Glutamatergic neuron (in vitro differentiated cells): Measurements from ENCODE around the gene DNMT3B. TPM values are rescaled to one million over a fixed set of nuclear protein-coding genes. Genes with fewer than 3 reads are reported as not detected.

Source experiments
- DNase-seq: peaks from one replicate; pipeline ENCODE4 v3.0.0; 2022
- H3K27ac Mint-ChIP-seq: one replicate; pipeline ENCODE4 v1.8.0; 2020; ENCODE audit warnings: mild to moderate bottlenecking, mixed read lengths, inconsistent platforms; ENCODE audit not compliant: unreplicated experiment
- H3K27me3 Mint-ChIP-seq: one replicate; pipeline ENCODE4 v1.8.0; 2020; ENCODE audit warnings: mild to moderate bottlenecking, moderate library complexity, mixed read lengths, inconsistent platforms; ENCODE audit not compliant: unreplicated experiment
- H3K36me3 Mint-ChIP-seq: one replicate; pipeline ENCODE4 v1.8.0; 2020; ENCODE audit warnings: mild to moderate bottlenecking, mixed read lengths, inconsistent platforms; ENCODE audit not compliant: unreplicated experiment
- H3K4me1 Mint-ChIP-seq: one replicate; pipeline ENCODE4 v1.8.0; 2020; ENCODE audit warnings: mild to moderate bottlenecking, low read depth, mixed read lengths, inconsistent platforms; ENCODE audit not compliant: unreplicated experiment
- H3K4me3 Mint-ChIP-seq: one replicate; pipeline ENCODE4 v1.8.0; 2020; ENCODE audit warnings: mild to moderate bottlenecking, mixed read lengths, inconsistent platforms; ENCODE audit not compliant: unreplicated experiment
- H3K9me3 Mint-ChIP-seq: one replicate; pipeline ENCODE4 v1.8.0; 2020; ENCODE audit warnings: mild to moderate bottlenecking, moderate library complexity, mixed read lengths, inconsistent platforms; ENCODE audit not compliant: unreplicated experiment
- CTCF ChIP-seq: fragments of 200-600 bp; sonication (generic); IDR thresholded peaks from one replicate; pipeline ENCODE4 v1.5.0; 2021; ENCODE audit not compliant: partially characterized antibody, unreplicated experiment
- total RNA-seq: library from RNA; stranded (reverse); fragmentation: NEBNext Ultra II Directional; extraction: Animal tissue kit (Norgen Biotek cat#: 25700); gene quantifications from one replicate; pipeline ENCODE4 v1.2.1, GENCODE V29; 2021; ENCODE audit not compliant: unreplicated experiment

DNMT3B gene
- total RNA-seq, 1 donor from 2014 or later = 29.0 TPM

DNA sequence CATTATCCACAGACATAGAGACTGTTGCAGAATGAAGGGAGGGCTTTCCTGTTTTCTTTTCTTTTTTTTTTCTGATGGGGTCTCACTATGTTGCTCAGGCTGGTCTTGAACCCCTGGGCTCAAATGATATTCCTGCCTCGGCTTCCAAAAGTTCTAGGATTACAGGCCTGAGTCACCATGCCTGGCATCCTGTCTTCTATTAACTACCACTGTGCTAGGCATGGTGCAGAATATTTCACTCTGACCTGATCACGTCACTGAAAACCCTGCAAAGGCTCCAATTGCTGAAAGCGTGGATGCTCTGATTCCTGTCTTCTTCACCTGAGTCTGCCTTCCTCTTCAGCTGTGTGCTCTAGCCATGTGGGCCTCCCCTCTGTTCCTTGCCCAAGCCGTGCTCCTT, 8.5 kb upstream of the DNMT3B start:
- Mint-ChIP-seq H3K27ac (no peak overlapping the region), H3K9me3 (peaks cover 5% of the 10 kb centered on the region), H3K36me3 (no peaks in the 10 kb centered on the region), H3K4me3 (no peak overlapping the region), H3K27me3 (no peaks in the 10 kb centered on the region), H3K4me1 (peaks cover 5% of the 10 kb centered on the region)
- DNase-seq = no peak
- TF ChIP-seq CTCF = no peak

DNA sequence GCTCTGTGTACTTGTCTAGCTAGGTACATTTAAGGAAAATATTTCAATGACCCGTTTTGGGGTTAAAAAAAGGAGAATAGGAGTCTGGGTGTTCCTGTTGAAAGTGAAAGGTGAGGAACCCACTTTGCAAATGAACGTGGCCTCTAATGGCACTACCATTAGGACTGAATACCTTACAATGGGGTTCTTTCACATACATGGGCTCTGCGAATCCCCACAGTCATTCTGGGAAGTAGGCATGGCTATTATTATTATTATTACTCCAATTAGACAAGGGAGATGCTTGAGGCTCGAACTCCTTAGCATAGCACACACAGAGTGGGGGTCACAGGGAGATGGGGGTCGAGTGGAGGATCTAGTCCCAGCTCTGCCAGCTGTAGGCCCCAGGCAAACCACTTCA, 6.0 kb upstream of the DNMT3B start:
- Mint-ChIP-seq H3K4me3 (no peak overlapping the region), H3K27me3 (peaks cover 2% of the 10 kb centered on the region)

DNA sequence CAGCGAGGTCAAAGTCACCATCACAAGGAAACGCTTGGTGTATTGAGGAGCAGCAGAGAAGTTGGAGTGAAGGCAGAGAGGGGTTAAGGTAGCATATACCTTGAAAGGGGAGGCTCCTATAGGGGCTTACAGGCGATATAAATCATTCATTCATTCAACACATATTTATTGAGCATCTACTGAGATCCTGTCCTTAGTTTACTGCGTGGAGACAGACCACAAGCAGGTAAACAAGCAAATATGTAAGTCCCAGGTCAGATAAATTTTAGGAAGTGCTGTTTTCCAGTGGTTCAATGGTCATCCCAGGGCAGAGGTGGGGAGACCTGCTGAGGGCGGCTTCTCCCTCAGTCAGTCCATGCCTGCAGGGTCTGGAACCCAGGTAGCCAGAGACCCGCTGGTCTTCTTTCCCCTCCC, 761 bp upstream of the DNMT3B start:
- H3K27ac Mint-ChIP-seq = peak overlapping the region; percentile 41
- H3K4me1 Mint-ChIP-seq = peaks cover 13% of the 10 kb centered on the region
- H3K27me3 Mint-ChIP-seq = peaks cover 19% of the 10 kb centered on the region
- no peak for DNase-seq
- H3K36me3 Mint-ChIP-seq = no peaks in the 10 kb centered on the region
- peak overlapping the region; percentile 81 for H3K4me3 Mint-ChIP-seq
- H3K9me3 Mint-ChIP-seq = peaks cover 14% of the 10 kb centered on the region
- TF ChIP-seq CTCF = no peak

More for the DNA sequence above, 6.0 kb upstream of the DNMT3B start:
- Mint-ChIP-seq H3K4me1 (no peaks in the 10 kb centered on the region), H3K9me3 (peaks cover 3% of the 10 kb centered on the region), H3K27ac (no peak overlapping the region), H3K36me3 (no peaks in the 10 kb centered on the region)
- DNase-seq = no peak
- TF ChIP-seq CTCF = no peak

DNA sequence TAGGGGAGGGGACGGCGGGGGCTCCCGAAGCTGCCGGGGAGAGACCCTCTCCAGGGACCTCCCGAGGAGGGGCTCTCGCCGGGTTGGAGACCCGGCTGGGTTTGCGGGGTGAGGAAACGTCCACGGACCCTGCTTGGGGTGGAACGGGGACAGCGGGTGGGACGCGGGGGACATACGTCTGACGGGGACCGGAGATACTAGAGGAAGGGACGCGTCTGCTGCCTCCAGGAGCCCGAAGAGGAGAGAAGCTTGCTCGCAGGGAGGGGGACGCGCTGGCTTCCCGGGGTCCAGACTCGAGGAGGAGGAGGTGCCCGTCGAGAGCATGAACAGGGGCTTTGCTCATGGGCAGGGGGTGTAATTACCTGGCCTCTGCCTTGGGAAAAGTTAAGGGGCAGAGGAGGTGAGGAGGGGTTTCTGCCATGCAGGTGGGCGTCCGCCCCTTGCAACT, 593 bp downstream of the DNMT3B start:
- Mint-ChIP-seq H3K9me3 (peaks cover 13% of the 10 kb centered on the region), H3K27me3 (peaks cover 19% of the 10 kb centered on the region), H3K36me3 (no peaks in the 10 kb centered on the region), H3K4me1 (peaks cover 13% of the 10 kb centered on the region), H3K4me3 (peak overlapping the region; percentile 98), H3K27ac (peak overlapping the region; percentile 64)
- DNase-seq = peak; percentile 71
- TF ChIP-seq CTCF = no peak

GRCh38 chr20:32763202-32764004, 1.2 kb downstream of the DNMT3B start:
- peaks cover 19% of the 10 kb centered on the region for H3K27me3 Mint-ChIP-seq
- H3K4me1 Mint-ChIP-seq = peaks cover 13% of the 10 kb centered on the region
- peak overlapping the region; percentile 64 for H3K27ac Mint-ChIP-seq
- H3K36me3 Mint-ChIP-seq = no peaks in the 10 kb centered on the region
- no peak for TF ChIP-seq CTCF
- peak overlapping the region; percentile 98 for H3K4me3 Mint-ChIP-seq
- H3K9me3 Mint-ChIP-seq = peaks cover 13% of the 10 kb centered on the region
- DNase-seq = peak; percentile 48
